HG03342 (cell line): ENCODE results near the gene AKAP7.

Source experiments
- ATAC-seq: cut with Tn5 transposase; IDR thresholded peaks from one replicate; pipeline ENCODE4 v1.9.1; 2021; ENCODE audit warnings: mild to moderate bottlenecking, moderate library complexity; ENCODE audit not compliant: unreplicated experiment

AKAP7 gene

GRCh38 chr6:131197716-131198115 lies 62.4 kb downstream of the AKAP7 start:
- no peak for ATAC-seq

GRCh38 chr6:131199568-131200272 lies 64.5 kb downstream of the AKAP7 start:
- ATAC-seq = peak; percentile 100

GRCh38 chr6:131205481-131206244 lies 70.4 kb downstream of the AKAP7 start:
- no peak for ATAC-seq

GRCh38 chr6:131206463-131207251 lies 71.4 kb downstream of the AKAP7 start:
- no peak for ATAC-seq

- ATAC-seq = no peak
Measured at GRCh38 chr6:131208787-131209186, 73.5 kb downstream of the AKAP7 start.

- no peak for ATAC-seq
Measured at GRCh38 chr6:131210469-131210868, 75.2 kb downstream of the AKAP7 start.

- no peak for ATAC-seq
Measured at GRCh38 chr6:131212024-131212423, 76.8 kb downstream of the AKAP7 start.

- no peak for ATAC-seq
Measured at GRCh38 chr6:131212913-131213312, 77.6 kb downstream of the AKAP7 start.

GRCh38 chr6:131213501-131213990 lies 78.3 kb downstream of the AKAP7 start:
- ATAC-seq = no peak

- ATAC-seq = no peak
Measured at GRCh38 chr6:131215219-131215618, 80.0 kb downstream of the AKAP7 start.

- ATAC-seq = no peak
Measured at GRCh38 chr6:131216246-131216645, 81.0 kb downstream of the AKAP7 start.

GRCh38 chr6:131222773-131223172 lies 87.5 kb downstream of the AKAP7 start:
- no peak for ATAC-seq

GRCh38 chr6:131223416-131223815 lies 88.1 kb downstream of the AKAP7 start:
- no peak for ATAC-seq

- no peak for ATAC-seq
Measured at GRCh38 chr6:131225127-131225526, 89.9 kb downstream of the AKAP7 start.

GRCh38 chr6:131225959-131226358 lies 90.7 kb downstream of the AKAP7 start:
- ATAC-seq = no peak

GRCh38 chr6:131226459-131227157 lies 91.3 kb downstream of the AKAP7 start:
- ATAC-seq = no peak

- ATAC-seq = no peak
Measured at GRCh38 chr6:131227158-131227543, 91.9 kb downstream of the AKAP7 start.

GRCh38 chr6:131231103-131231502 lies 95.8 kb downstream of the AKAP7 start:
- no peak for ATAC-seq

- ATAC-seq = no peak
Measured at GRCh38 chr6:131231891-131232290, 96.6 kb downstream of the AKAP7 start.

GRCh38 chr6:131244942-131245341 lies 109.7 kb downstream of the AKAP7 start:
- no peak for ATAC-seq

GRCh38 chr6:131250122-131250521 lies 114.9 kb downstream of the AKAP7 start:
- peak; percentile 80 for ATAC-seq
